ENCODE data around the gene STK39. TPM values are rescaled to one million over a fixed set of nuclear protein-coding genes. Genes with fewer than 3 reads are reported as not detected.

The STK39 gene
- total RNA-seq, 1 experiment from 2014 or later: 22.1 TPM

- no peak overlapping the region for H3K18ac ChIP-seq (ENCODE audit: insufficient read length, low read depth, low read length)
- no peaks in the 10 kb centered on the region for H4K20me1 ChIP-seq (ENCODE audit: control insufficient read depth, insufficient read depth, insufficient read length)
- peaks cover 48 to 49% of the 10 kb centered on the region in 2 experiments for H3K4me1 Mint-ChIP-seq
- H4K8ac ChIP-seq (replicated peaks; ENCODE audit: insufficient read length, low read depth, low read length): no peak overlapping the region
- H3K4me2 ChIP-seq (ENCODE audit: insufficient read depth, insufficient read length, low read length): no peak overlapping the region
- TF ChIP-seq CTCF (conservative IDR thresholded peaks at IDR 0.05): no peak
- no peak overlapping the region for H2AFZ ChIP-seq (ENCODE audit: low read length)
- H2BK15ac ChIP-seq (ENCODE audit: low read depth, low read length): no peak overlapping the region
- H3K36me3 Mint-ChIP-seq (ENCODE audit: insufficient read depth in 1 of 3, low read depth in 3 of 3): no peaks in the 10 kb centered on the region
- WGBS (ENCODE audit: extremely low coverage, insufficient read length, low lambda C conversion rate): no CpG with 5 or more reads among the region's 9 CpGs
- no peak overlapping the region; the same call in 1 of the 2 replicates for H3K14ac ChIP-seq (ENCODE audit: insufficient read depth, low read length)
- no peaks in the 10 kb centered on the region for H3K9me3 ChIP-seq (ENCODE audit: control insufficient read depth, low read depth, low read length)
- no peak overlapping the region for H2BK5ac ChIP-seq (ENCODE audit: insufficient read length, low read length)
- H3K27ac Mint-ChIP-seq: no peak overlapping the region
- H3K4ac ChIP-seq (ENCODE audit: low read depth, low read length): no peak overlapping the region
- no peak overlapping the region for H2BK12ac ChIP-seq (ENCODE audit: insufficient read length, low read depth, low read length)
- no peak overlapping the region for H2BK20ac ChIP-seq (ENCODE audit: low read depth, low read length, poor library complexity, severe bottlenecking)
- H3K79me2 ChIP-seq (ENCODE audit: insufficient read depth, low read length): no peaks in the 10 kb centered on the region
- peaks cover 8% of the 10 kb centered on the region; the same call in 1 of the 2 replicates for H3K4me1 ChIP-seq (ENCODE audit: insufficient read depth, low read length)
- no peak overlapping the region for H4K91ac ChIP-seq (ENCODE audit: insufficient read length, low read depth, low read length)
- H3K56ac ChIP-seq (ENCODE audit: insufficient read length, low read depth, low read length): no peak overlapping the region
- H3K27ac ChIP-seq (ENCODE audit: insufficient read length, low read depth, low read length): no peak overlapping the region
- no peak overlapping the region for H2BK120ac ChIP-seq (ENCODE audit: low read depth, low read length, poor library complexity, severe bottlenecking)
- no peak overlapping the region for H3K4me3 Mint-ChIP-seq
- no peaks in the 10 kb centered on the region for H3K9me3 Mint-ChIP-seq
- H4K5ac ChIP-seq (ENCODE audit: insufficient read length, low read depth, low read length): no peak overlapping the region
- H3K79me1 ChIP-seq (ENCODE audit: insufficient read depth, low read depth, low read length, poor library complexity, severe bottlenecking): no peaks in the 10 kb centered on the region
- DNase-seq: no peak
- no peaks in the 10 kb centered on the region for H3K23me2 ChIP-seq (ENCODE audit: insufficient read length, low read depth, low read length, poor library complexity, severe bottlenecking)
- no peak overlapping the region for H2AK5ac ChIP-seq (ENCODE audit: insufficient read length, low read length)
- no peaks in the 10 kb centered on the region for H3K27me3 Mint-ChIP-seq (ENCODE audit: low read depth)
- no peak overlapping the region for H3K23ac ChIP-seq (ENCODE audit: insufficient read length, low read depth, low read length)
- H3K9ac ChIP-seq (ENCODE audit: extremely low read depth, insufficient read length, low read length): no peak overlapping the region
- H3K27me3 ChIP-seq (ENCODE audit: insufficient read depth, low read length): no peaks in the 10 kb centered on the region
- no peak overlapping the region for H3T11ph ChIP-seq (ENCODE audit: low read length)
Observed at GRCh38 chr2:168189835-168190569, 57.4 kb downstream of the STK39 start.
